Hematopoietic multipotent progenitor cell treated with erythropoietin and hydrocortisone succinate and interleukin-3 and kit ligand, for 8 days (in vitro differentiated cells): ENCODE measurements around the gene SORCS3.

Experiments used
- DNase-seq: peaks from one replicate; pipeline ENCODE4 v3.0.0-alpha.2; 2015

Gene SORCS3

DNA sequence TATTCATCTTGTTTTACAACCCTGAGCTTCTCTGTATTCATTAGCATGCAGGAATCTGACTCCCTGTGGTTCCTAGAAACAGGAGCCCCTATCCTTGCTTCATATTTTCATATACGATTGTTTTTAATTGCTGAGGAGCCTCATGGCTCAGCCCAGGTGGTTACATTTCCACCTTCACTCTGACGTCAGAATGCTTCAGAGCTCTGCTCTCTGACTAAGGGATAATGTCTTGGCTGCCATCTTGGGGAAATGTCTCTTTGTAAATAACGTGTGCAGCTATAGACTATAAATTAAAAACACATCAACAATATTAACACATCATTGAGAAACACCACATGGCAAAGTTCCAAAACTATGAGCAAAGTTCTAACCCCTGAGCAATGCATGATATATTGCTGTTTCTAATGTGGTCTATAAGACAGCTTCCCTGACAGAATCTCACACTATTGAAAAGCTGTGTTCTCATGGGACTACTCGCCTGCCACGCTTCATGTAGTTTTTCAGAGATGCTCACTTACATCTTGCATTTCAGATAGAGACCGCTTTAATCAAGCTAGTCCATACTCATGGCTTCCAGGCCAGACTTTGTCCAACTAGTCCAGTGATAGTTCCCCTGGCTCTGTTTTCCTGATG, 227.0 kb downstream of the SORCS3 start:
- no peak for DNase-seq

DNA sequence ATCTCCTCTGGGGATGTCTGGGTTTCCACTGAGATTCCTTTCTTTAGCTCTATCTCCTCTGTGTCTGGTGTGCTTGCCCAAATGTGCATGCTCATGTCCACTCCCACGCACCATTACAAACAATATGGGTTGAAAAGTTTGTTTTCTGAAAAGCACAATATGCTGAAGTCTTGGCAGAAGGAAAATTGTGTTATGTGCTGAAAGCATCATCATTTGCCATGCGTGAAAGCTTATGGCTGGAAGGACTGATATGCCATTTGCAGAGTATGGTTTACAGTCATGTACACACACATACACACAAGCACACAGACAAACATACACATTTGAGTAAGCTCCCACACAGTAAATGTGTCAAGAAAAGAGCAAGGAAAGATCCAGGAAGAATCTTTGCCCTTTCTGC, 231.6 kb downstream of the SORCS3 start:
- DNase-seq: no peak

DNA sequence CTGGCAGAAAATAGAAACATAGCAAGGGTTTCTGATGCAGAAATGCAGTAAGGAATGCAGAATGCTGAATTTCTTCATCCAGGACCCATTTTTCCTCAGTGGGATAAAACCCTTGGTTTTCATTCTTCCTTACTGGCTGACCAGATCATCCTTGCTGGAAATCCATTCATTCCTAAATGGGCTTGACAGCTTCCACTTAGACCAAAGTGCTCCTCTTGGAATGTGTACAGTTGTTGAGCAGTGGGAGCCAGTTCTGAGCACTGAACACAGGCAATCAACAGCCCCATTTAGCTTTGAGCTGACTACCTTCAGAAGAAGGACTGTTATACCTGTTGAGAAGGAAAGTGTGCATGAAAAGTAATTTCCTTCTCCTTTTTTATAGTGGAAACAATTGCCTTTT, 232.1 kb downstream of the SORCS3 start:
- DNase-seq: no peak

DNA sequence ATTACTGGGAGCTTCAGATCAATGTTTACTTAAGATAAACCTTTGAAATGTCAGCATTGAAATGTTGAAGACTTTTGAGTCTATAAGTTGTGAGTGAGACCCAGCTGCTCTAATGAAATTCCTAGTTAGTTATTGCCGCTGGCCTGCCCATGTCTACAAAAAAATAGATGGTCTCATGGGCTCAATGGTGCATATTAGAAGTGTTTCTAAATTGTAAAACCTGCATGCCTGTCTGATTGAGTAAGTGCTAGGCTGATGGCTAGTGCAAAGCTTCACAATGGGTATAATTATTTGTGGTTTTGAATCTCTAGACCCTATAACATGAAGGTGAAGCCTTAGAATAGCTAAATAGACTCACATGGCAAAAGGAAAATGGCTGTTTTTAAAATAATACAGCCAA, 234.5 kb downstream of the SORCS3 start:
- no peak for DNase-seq

DNA sequence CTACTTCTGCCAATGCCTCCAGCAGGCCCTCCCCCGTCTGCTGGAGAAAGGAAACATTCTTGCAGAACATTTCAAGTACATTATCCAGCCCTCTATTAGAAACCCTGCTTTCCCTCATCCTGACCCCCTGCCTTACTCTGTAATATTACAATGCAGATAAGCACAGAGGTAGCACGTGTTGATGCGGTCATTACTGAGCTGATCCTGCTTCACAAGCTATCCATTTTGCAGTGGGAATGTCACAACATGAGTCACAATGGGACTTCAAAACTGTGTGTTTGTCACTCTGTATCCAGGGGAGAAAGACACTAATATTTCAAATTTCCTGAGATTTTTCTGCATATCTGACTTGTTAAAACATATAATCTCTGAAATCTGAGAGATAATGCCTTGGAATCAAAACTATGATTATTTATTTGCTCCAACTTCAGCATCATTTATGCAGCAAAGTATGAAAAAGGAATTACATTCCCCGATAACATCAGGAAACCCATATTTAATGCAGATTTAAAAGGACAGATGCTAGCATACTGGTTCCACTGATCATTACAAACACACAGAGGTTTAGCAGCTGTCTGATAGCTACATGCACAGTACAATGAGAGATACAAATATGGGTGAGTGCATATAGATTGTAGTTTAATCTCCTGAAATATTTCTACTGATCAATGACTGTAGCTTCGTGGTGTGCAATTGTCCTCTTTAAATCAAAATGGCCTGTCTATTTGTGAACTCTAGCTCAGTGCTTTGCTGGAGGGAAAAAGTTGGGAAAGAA, 239.7 kb downstream of the SORCS3 start:
- DNase-seq: no peak

DNA sequence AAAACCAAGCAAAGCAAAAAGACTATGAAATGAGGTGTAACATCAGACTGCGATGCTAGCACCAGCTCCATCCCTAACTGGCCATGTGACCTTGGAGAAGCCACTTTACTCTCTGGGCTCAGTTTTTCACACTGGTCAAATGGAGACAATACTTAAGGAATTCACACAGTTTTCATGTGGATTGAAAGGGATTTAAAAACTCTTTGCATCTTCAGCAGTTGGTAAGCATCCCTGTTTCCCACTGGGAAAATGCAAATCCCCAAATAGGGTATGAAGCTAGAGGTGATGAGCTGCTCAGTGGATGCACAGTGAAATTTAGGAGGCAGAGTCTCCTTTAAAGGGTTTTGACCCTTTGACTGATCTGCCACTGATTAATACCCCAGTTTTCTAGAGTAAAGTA, 240.7 kb downstream of the SORCS3 start:
- DNase-seq: no peak

DNA sequence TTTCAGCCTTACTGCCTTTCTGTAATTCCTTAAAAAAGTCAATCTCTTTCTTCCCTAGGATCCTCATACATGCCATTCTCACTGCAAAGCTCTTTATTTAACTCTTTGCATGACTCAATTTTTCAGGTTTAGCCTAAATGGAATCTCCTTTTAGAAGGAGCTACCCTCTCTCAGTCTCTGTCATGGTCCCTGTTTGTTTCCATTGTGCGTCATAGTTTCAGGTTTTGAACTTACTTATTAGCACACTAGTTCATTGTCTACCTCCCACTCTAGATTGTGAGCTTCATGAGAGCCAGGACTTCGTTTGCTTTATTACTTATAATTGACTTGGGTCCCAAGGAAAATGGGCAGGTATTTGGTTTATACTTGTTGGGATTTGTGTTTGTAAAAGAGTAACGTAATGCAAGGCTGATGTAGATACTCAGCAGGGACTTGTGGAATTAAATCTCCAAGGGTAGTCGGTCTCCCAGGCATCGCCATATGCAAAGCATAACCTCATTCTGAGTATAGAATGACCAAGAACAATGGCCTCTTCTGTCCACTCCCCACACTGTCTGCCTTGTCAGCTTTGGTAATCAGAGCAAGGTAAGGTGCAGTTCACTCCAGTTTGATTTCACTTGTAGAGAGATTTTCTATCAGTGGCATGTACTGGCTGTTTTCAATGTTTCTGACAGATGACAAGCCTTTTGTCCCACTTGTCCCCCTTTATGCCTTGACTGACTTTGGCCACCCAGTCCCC, 252.0 kb downstream of the SORCS3 start:
- no peak for DNase-seq

DNA sequence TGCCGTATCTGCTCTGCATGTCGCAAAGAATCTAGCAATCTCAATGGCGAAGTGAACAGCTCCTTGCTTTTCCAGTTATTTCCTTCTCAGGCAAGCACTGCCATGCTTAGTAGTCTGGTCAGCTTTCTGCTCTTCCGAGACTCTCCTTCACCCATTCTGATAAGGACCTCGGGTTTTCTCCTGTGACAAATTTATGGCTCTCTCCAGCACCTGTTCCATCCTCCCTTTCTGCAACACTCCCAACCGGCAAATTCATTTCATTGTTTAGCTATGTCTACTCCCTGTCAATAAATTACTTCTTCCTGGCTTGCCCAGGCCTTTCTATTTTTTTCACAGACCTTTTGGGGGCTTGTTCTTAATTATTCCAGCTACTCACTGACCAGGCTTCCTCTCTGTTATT, 252.6 kb downstream of the SORCS3 start:
- DNase-seq: no peak

DNA sequence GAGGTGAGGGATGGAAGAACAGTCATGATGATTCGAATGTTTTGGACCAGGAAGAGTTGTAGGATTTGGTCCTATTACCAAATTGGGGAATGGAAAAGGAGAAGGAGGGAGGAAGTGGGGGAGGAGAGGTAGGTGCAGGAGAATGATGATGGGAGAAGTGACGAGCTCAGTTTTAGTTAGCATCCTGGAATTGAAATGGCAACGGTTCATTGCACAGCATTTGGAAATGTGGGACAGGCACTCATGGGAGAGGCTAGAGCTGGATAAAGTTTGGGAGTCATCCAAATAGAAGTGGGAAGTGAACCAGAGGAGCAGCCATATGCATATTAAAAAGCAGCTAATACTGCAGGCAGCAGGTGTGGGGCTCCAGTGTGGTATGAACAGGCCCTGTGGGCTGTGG, 253.6 kb downstream of the SORCS3 start:
- no peak for DNase-seq

DNA sequence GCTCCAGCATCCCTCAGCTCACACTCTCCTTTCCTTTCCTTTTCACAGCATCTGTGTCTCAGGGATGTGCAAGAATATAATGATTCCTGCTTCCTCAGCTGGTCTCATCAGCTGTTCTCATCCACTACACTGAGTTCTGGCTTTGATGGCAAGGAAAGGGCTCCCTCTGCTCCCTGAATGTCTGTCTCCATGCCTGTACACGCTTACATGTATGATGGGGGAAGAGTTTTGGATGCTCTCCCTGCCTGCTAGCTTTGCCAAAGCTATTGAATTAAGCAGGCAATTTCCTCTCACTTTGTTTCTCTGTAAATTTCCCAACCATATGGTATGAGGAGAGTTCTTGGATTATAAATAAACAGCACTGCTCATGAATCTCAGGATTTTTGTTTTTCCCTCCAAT, 254.5 kb downstream of the SORCS3 start:
- no peak for DNase-seq

DNA sequence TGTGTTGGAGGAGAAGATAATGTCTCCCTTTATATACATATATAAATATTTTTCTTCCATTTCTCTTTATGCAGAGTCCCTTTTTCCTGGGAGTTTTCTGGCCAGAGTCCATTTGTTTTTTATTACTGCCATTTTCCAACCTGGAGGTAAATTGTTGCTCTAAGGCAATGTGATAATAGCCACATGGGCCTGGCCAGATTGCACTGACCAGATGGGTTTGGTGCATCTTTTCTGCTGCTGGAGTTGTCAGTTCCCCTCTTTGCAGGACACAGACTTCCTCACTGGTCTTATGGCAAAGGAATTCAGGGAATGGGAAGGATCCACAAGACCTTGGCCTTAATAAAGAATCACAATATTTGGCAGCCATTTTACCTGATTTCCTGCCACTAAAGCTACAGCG, 254.9 kb downstream of the SORCS3 start:
- no peak for DNase-seq

DNA sequence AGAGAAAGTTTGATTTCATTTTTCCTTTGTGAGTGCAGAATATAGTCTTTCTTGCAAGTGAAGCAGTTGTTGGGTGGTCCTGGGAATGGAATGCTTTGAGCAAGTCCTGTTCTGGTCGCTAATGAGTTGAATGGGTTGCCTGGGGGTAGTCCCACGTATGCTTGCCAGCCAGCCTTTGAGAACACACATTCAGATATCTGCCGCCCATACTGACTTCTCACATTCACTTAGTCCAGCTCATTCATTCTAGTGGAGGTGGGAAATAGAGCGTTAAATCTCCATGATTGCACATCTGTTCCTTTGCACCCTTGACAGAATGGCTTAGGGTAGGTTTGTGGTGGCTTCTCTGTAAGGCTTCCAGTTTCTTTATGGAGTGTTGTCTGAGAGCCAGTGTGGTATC, 256.6 kb downstream of the SORCS3 start:
- no peak for DNase-seq

DNA sequence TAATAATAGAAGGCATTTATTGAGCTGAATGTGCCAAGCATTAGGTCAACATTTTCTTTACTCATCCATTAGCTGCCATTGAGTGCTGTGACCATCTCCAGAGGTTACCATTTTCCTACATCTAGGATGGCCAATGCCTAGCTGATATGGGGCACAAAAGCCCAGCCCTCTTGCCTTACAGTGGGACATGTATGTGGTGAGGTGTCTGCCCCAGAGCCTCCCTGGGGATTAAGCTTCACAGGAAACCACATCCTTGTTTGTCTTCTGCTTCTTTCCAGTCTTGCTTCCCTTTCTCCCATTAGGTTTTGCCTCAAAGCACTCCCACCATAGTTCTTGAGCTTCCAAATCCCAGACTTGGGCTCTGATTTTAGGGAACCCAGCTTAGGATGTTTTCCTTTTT, 258.7 kb downstream of the SORCS3 start:
- no peak for DNase-seq

DNA sequence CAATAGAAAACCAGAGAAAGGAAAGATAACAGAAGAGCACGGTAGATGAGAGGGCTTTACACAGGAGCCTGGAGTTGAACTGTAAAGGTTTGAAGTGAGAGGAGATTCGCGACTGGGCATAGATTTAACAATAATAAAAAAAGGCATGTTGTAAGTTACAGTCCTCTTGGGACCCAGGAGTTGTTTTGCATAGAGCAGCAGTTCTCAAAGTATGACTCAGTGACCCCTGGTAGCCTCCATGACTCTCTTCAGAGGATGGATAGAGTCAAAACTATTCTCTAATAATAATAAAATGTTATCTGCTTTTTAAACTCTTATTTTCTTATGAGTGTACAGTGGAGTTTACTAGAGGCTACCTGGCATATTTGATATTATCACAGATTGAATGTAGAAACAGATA, 262.3 kb downstream of the SORCS3 start:
- no peak for DNase-seq

DNA sequence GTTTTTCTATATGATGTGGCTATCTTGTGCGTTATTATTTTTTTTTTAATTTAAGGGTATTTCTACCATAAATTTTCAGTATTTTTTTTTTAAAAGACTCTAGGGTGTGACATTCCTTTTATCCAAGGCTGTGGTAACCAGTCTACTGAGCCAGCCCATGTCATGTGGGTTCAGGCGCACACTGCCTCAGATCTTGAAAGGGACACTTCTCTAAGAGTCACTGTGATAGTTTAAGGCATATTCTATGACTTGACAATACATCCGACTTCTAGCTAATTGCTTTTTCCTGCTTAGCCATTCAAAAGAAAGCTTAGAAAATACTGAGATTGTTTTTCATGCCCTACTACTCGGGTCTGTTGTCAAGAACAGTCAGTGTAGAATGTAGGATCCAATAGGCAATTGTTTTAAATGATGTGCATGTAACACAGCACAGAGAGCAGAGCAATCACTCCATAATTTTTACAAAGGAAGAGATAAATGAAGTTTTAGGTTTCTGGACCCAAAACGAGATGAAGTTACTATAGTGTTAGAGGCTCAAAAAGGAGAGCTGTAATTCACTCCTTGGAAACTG, 263.7 kb downstream of the SORCS3 start:
- no peak for DNase-seq

DNA sequence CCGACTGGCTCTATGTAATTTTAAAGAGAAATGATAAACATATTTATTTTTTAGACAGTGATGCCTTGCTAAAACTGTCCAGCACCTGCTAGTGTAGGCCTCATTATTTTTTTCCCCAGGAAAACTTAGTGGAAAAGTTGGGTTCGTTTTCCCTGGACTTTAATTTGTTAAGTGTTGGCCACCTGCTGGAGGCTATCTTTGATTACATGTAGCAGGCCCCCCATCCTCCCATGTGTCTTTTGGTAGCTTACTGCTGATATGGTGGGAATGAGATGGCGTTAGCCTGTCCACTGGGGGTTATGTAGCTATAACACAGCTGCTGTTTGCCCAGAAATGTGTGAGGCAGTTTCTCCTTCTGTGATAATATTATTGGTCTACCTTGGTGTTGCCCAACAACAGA, 265.0 kb downstream of the SORCS3 start:
- DNase-seq: no peak

DNA sequence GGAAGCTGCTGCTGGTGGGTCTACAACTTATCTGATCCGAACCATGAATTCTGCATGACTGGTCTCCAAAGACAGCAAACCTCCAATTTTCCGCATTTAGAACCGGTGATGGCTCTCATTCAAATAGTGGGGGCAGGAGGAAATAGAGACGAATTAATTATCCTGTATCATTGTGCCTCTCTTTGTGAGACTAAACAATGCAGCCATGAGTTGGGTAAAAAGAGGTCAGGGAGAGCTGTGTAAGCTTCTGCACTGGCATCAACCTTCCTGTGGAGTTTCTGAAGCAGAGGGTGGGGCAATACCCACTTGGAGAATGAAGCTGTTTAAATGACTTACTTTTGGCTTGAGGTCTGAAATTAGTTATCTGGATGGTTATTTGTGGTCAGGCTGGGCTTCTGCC, 266.4 kb downstream of the SORCS3 start:
- DNase-seq: no peak

DNA sequence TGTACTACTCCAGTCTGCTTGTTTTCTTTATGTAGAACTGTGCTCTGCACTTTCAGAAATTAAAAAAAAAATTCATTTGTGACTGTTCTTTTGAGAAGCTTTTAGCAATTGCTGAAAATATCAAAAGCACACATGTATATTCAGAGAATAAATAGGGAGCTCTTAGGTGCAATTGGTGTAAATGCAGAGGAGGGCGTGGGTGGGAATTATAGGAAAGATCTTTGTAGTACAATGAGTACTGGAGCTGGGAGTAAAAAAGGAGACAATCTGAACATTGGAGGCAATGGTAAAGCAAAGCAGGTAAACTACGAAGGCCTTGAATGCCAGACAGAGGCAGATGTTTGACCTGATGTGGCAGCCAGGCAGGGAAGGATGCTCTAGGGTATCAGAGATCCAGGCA, 267.5 kb downstream of the SORCS3 start:
- DNase-seq: no peak

DNA sequence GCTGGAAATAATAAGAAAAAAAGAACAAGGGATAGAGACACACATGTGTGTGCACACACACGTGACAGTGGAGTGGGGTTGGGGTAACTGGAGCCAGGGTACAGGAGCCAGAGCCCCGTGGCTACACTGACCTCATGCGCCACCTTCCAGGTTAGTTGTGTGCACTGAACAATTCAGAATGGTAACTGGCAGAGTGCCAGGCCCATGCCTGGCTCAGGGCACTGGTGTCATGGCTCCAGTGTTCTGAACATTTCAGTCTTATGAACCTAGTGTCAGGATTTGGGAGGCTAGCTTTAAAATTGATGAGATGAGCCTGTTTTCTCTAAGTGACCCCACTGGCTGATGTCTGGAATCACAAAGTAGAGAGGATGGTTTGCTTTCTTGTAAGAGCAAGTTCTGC, 269.6 kb downstream of the SORCS3 start:
- DNase-seq: no peak

DNA sequence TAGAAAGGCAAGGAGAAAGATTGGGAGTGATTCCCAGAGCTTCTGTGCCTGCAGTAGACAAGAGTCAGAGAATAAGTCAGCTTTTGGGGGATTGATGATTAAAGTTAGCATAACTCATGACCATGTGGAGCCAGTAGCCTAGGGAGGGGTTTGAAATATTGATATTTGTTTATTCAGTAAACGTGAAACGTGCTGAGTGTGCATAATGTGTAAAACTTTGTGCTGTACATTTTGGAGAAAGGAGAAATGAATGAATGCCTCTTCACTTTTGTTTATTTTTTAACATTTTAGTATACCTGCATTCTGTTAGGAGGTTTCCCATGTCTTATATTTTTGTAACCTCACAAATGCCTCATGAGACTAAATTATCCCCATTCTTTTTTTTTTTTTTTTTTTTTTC, 272.3 kb downstream of the SORCS3 start:
- no peak for DNase-seq

DNA sequence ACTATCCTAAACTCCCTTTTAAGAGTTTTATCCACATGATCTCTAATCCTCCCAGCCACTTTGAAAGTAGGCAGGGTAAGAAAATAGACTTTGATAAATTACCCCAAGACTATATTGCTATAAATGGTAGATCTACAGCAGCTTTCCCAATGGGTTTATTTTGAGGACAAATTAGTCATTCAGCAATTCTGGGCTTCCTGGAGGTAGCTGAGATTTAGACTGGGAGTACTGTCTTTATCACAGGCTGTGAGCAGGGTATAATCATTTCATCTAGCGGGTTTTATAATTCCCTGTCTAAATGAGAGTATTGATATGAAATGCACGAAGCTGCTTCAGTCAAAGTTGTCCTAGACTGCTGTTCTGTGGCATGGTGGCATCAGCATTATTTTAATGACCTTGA, 279.4 kb downstream of the SORCS3 start:
- no peak for DNase-seq

DNA sequence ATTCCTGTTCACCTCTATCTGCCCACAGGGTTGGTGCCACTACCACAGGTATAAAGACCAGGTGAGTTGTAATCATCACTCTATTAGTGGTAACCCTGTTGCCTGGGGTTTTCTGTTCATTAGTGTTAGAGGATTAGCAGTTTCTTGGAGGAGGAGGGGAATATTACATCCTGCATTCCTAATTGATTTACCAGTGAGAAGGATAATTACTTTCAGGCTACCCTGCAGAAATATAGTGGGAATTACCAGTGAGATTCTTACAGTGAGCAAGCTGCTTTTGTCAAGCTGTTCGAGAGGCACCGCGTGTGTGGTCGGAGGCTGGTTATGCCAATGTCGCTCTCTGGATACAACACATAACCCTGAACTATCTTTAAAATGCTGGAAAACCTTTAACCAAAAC, 280.7 kb downstream of the SORCS3 start:
- no peak for DNase-seq

DNA sequence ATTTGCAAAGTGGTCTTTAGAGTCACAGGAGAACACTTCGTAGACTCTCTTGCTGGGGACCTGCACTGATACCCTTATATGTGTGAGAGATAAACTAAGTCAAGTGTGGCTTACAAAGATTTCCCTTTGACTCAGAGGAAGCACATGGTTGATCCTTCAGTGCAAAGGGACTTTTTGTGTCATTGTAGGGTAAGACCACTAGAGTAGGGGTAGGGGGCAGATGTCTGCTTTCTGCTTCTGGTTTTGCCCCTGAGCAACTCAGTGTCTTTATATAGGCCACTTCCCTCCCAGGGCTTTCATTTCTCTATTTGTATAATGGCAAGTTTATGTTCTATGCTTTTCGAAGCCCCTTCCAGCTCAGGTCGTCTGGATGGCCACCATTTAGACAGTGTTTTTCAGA, 281.7 kb downstream of the SORCS3 start:
- DNase-seq: no peak

DNA sequence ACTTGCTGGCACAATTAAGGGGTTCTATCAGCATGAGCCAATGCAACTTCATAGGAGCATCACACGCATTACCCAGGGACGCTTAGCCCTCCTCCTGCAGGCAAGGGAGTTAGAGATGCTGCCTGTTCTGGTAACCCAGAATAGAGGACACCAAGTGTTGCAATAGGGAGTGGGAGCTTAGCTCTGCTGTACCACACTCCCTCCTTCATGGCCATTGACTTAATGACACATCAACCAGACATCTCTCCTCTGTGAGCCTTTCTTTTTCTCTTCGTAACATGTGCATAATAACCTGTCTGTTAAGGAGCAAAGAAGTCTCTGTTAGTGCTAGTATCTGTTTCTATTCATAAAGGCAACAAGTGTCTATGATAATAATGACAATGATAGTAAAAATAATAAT, 282.4 kb downstream of the SORCS3 start:
- no peak for DNase-seq
